Prostate gland (tissue), 2 donors: ENCODE results near the gene GPR87.

Experiments used
- CTCF ChIP-seq, 4 experiments: fragments of 200-600 bp in 2 of 4; fragments of 450-650 bp in 2 of 4; sonication (generic) in 2 of 4; IDR thresholded peaks; 1 replicate in 3 of 4; 2 replicates in 1 of 4; pipeline ENCODE4 v1.5.1; 2016 to 2019; ENCODE audit warnings: antibody characterized with exemption in 4 of 4, mild to moderate bottlenecking in 2 of 4, moderate library complexity in 2 of 4
- POLR2A ChIP-seq: fragments of 450-650 bp; IDR thresholded peaks from one replicate; pipeline ENCODE4 v1.6.1; 2016; ENCODE audit warnings: antibody characterized with exemption, mild to moderate bottlenecking
- POLR2AphosphoS5 ChIP-seq: sonication (generic); formaldehyde crosslinking; IDR thresholded peaks from one replicate; pipeline ENCODE4 v1.6.1; 2017; ENCODE audit warnings: antibody characterized with exemption

- no peak for TF ChIP-seq CTCF (IDR thresholded peaks at IDR 0.05)
- TF ChIP-seq POLR2A, result no peak
- TF ChIP-seq POLR2AphosphoS5, result no peak
Observed at GRCh38 chr3:151283387-151283786, 33.2 kb downstream of the GPR87 start.
